HEK293 (cell line): ENCODE data around the gene MTERF4.

Experiments used
- CTCF ChIA-PET: fragments of 350-600 bp; formaldehyde crosslinking; extraction: SDS; loops from one replicate; lab custom pipeline; 2021; ENCODE audit warnings: antibody characterized with exemption; lab: Yijun Ruan, JAX
- POLR2A ChIA-PET: fragments of 300-600 bp; formaldehyde crosslinking; extraction: SDS; loops from one replicate; lab custom pipeline; 2020; ENCODE audit warnings: antibody characterized with exemption, inconsistent platforms; lab: Yijun Ruan, JAX
- H3K27ac ChIP-seq: fragments of 200-500 bp; sonication (Bioruptor generic); 2 replicates; pipeline ENCODE4 v1.5.1; 2014; ENCODE audit warnings: low read depth, low read length, control low read depth, inconsistent platforms; ENCODE audit errors: extremely low read depth
- H3K36me3 ChIP-seq, 2 experiments: fragments of 200-500 bp in 1 of 2; sonication (Bioruptor generic) in 1 of 2; 1 replicate in 1 of 2; 2 replicates in 1 of 2; pipeline ENCODE4 v1.5.1; 2014 to 2017; ENCODE audit warnings: inconsistent platforms in 2 of 2, low read length in 2 of 2; ENCODE audit not compliant: control insufficient read depth in 2 of 2, insufficient read depth in 1 of 2
- H3K4me1 ChIP-seq: fragments of 200-500 bp; sonication (Bioruptor generic); 2 replicates; pipeline ENCODE4 v1.5.1; 2014; ENCODE audit warnings: mild to moderate bottlenecking, low read length, inconsistent platforms; ENCODE audit not compliant: control insufficient read depth, insufficient read depth
- H3K4me3 ChIP-seq: 2 replicates; pipeline ENCODE4 v1.5.1; 2011; ENCODE audit warnings: low read depth, mild to moderate bottlenecking, control low read depth, low read length, moderate library complexity
- H3K9me3 ChIP-seq: fragments of 200-500 bp; sonication (Bioruptor generic); 2 replicates; pipeline ENCODE4 v1.5.1; 2014; ENCODE audit warnings: low read depth, low read length, inconsistent platforms; ENCODE audit not compliant: control insufficient read depth, insufficient read depth
- BCL11B ChIP-seq: fragments of 450-650 bp; formaldehyde crosslinking; IDR thresholded peaks from 2 replicates; pipeline ENCODE4 v1.5.1; 2016; ENCODE audit warnings: low read depth, missing biosample characterization, missing genetic modification characterization
- KLF9 ChIP-seq: fragments of 450-650 bp; formaldehyde crosslinking; IDR thresholded peaks from 2 replicates; pipeline ENCODE4 v1.5.1; 2016; ENCODE audit warnings: missing biosample characterization, missing genetic modification characterization, low read depth
- PATZ1 ChIP-seq: fragments of 450-650 bp; formaldehyde crosslinking; IDR thresholded peaks from 2 replicates; pipeline ENCODE4 v1.5.1; 2016; ENCODE audit warnings: missing biosample characterization, missing genetic modification characterization
- PRDM1 ChIP-seq: fragments of 450-650 bp; formaldehyde crosslinking; IDR thresholded peaks from 2 replicates; pipeline ENCODE4; 2016; ENCODE audit warnings: missing biosample characterization, missing genetic modification characterization
- SCRT2 ChIP-seq: fragments of 450-650 bp; formaldehyde crosslinking; IDR thresholded peaks from 2 replicates; pipeline ENCODE4 v1.5.1; 2016; ENCODE audit warnings: missing biosample characterization, missing genetic modification characterization
- WT1 ChIP-seq: fragments of 450-650 bp; formaldehyde crosslinking; IDR thresholded peaks from 2 replicates; pipeline ENCODE4 v1.5.1; 2016; ENCODE audit warnings: missing biosample characterization, missing genetic modification characterization
- ZBTB8A ChIP-seq: fragments of 450-650 bp; formaldehyde crosslinking; IDR thresholded peaks from 2 replicates; pipeline ENCODE4 v1.5.1; 2016; ENCODE audit warnings: missing biosample characterization, missing genetic modification characterization
- ZNF114 ChIP-seq: fragments of 450-650 bp; formaldehyde crosslinking; IDR thresholded peaks from 2 replicates; pipeline ENCODE4 v1.5.0; 2017; ENCODE audit warnings: missing biosample characterization, missing genetic modification characterization
- ZNF148 ChIP-seq: fragments of 450-650 bp; formaldehyde crosslinking; IDR thresholded peaks from 2 replicates; pipeline ENCODE4 v1.5.0; 2017; ENCODE audit warnings: missing biosample characterization, missing genetic modification characterization, borderline replicate concordance
- ZNF426 ChIP-seq: fragments of 450-650 bp; formaldehyde crosslinking; IDR thresholded peaks from 2 replicates; pipeline ENCODE4 v1.5.1; 2017; ENCODE audit warnings: missing biosample characterization, missing genetic modification characterization, mild to moderate bottlenecking, inconsistent platforms, moderate library complexity
- ZNF580 ChIP-seq: fragments of 450-650 bp; formaldehyde crosslinking; IDR thresholded peaks from 2 replicates; pipeline ENCODE4 v1.5.1; 2016; ENCODE audit warnings: missing biosample characterization, missing genetic modification characterization
- ZNF585B ChIP-seq: fragments of 450-650 bp; formaldehyde crosslinking; IDR thresholded peaks from 2 replicates; pipeline ENCODE4 v1.5.1; 2016; ENCODE audit warnings: missing biosample characterization, missing genetic modification characterization
- ZNF645 ChIP-seq: fragments of 450-650 bp; formaldehyde crosslinking; IDR thresholded peaks from 2 replicates; pipeline ENCODE4; 2016; ENCODE audit warnings: missing biosample characterization, missing genetic modification characterization
- ZNF692 ChIP-seq: fragments of 450-650 bp; formaldehyde crosslinking; IDR thresholded peaks from 2 replicates; pipeline ENCODE4 v1.5.1; 2016; ENCODE audit warnings: missing biosample characterization, missing genetic modification characterization
- ZNF785 ChIP-seq: fragments of 450-650 bp; formaldehyde crosslinking; IDR thresholded peaks from 2 replicates; pipeline ENCODE4 v1.5.1; 2016; ENCODE audit warnings: missing biosample characterization, missing genetic modification characterization

MTERF4 gene

GRCh38 chr2:241062389-241063092 is 39.5 kb downstream of the MTERF4 start:
- POLR2A ChIA-PET, result no interaction called here
- CTCF ChIA-PET, result no interaction called here

GRCh38 chr2:241061275-241061674 is 40.8 kb downstream of the MTERF4 start:
- H3K4me1 ChIP-seq, result no peaks in the 10 kb centered on the region
- no peak overlapping the region for H3K27ac ChIP-seq
- H3K36me3 ChIP-seq, result no peaks in the 10 kb centered on the region
- ChIA-PET POLR2A (no interaction called here), CTCF (interaction anchor here (1.1 kb wide), 1 partner anchor 17 kb away, joined by 6 read pairs; no protein-coding TSS in a partner anchor)
- H3K9me3 ChIP-seq, result no peaks in the 10 kb centered on the region
- TF ChIP-seq SCRT2 (tag by site-specific recombination), result peak; percentile 45
- TF ChIP-seq ZNF645 (tag by site-specific recombination), result no peak
- H3K4me3 ChIP-seq, result no peak overlapping the region

More at GRCh38 chr2:241062389-241063092, 39.5 kb downstream of the MTERF4 start:
- Histone ChIP-seq H3K4me3 (no peak overlapping the region), H3K9me3 (no peaks in the 10 kb centered on the region), H3K36me3 (no peaks in the 10 kb centered on the region), H3K4me1 (no peaks in the 10 kb centered on the region), H3K27ac (no peak overlapping the region)
- TF ChIP-seq ZNF148 (tag by site-specific recombination), result no peak
- TF ChIP-seq WT1 (tag by site-specific recombination), result no peak
- TF ChIP-seq ZBTB8A (tag by site-specific recombination), result no peak
- TF ChIP-seq PATZ1, result no peak
- no peak for TF ChIP-seq ZNF785 (tag by site-specific recombination)
- TF ChIP-seq ZNF580, result no peak
- no peak for TF ChIP-seq ZNF114 (tag by site-specific recombination)
- no peak for TF ChIP-seq PRDM1 (tag by site-specific recombination)
- TF ChIP-seq BCL11B, result no peak
- TF ChIP-seq ZNF585B, result no peak
- TF ChIP-seq KLF9 (tag by site-specific recombination), result no peak
- TF ChIP-seq ZNF426, result no peak
- no peak for TF ChIP-seq ZNF692 (tag by site-specific recombination)
